MM.1S (cell line): ENCODE results near the gene NR4A2.

Source experiments
- EZH2phosphoT487 ChIP-seq: fragments of 300-600 bp; sonication (generic); IDR thresholded peaks from 2 replicates; pipeline ENCODE4 v1.6.1; 2018; ENCODE audit warnings: antibody characterized with exemption, low read length
- TF ChIP-seq, protein P1 (sequence below): fragments of 300-600 bp; sonication (generic); IDR thresholded peaks from 2 replicates; pipeline ENCODE4 v1.5.1; 2016; ENCODE audit warnings: antibody characterized with exemption, low read length, mixed read lengths

GRCh38 chr2:156310773-156311172 is 21.7 kb downstream of the NR4A2 start:
- TF ChIP-seq EZH2phosphoT487: no peak
- TF ChIP-seq, protein P1, sequence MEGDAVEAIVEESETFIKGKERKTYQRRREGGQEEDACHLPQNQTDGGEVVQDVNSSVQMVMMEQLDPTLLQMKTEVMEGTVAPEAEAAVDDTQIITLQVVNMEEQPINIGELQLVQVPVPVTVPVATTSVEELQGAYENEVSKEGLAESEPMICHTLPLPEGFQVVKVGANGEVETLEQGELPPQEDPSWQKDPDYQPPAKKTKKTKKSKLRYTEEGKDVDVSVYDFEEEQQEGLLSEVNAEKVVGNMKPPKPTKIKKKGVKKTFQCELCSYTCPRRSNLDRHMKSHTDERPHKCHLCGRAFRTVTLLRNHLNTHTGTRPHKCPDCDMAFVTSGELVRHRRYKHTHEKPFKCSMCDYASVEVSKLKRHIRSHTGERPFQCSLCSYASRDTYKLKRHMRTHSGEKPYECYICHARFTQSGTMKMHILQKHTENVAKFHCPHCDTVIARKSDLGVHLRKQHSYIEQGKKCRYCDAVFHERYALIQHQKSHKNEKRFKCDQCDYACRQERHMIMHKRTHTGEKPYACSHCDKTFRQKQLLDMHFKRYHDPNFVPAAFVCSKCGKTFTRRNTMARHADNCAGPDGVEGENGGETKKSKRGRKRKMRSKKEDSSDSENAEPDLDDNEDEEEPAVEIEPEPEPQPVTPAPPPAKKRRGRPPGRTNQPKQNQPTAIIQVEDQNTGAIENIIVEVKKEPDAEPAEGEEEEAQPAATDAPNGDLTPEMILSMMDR: no peak
